Measurements from ENCODE around the gene TMEM61. TPM values are rescaled to one million over a fixed set of nuclear protein-coding genes. Genes with fewer than 3 reads are reported as not detected.
"Not testable (repeated sequence)": the region's sequence is repeated elsewhere in the genome, so short reads cannot be mapped to it uniquely, and the experiment has no call there.

Gene TMEM61
- total RNA-seq (2014; rRNA removed; shearing (Covaris generic)), result not detected in 2 replicates

DNA sequence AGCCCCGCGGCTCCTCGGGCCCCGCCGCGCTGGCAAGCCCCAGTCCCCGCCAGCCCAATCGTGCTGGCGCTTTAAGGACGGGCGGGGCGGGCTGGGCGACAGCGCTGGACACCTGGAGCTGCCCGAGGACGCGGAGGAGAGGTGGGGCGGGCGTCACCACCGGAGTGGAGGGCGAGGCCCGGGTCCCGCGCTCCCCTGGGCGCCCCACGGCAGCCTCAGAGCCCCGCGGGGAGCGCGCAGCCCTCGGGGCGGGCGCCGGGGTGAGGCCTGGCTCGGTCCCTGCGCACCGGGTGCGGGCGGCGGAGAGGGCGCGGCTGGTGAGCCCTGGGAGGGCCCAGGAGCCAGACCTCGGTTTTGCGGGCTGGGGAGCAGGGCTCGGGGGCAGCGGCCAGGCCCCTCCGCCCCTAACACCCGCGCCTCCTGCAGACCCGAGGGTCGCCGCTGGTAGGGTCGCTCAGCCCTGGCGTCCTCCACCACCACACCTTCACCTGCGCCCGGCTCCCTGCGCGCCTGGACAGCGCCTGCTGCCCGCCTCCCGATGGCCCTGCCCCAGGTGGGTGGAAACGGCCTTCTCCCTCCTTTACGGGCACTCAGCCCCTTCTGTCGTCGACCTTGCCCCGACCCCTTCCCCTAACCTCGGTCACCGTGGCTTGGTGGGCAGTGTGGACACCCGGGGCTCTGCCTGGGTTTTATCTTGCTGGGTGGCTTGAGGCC is at the start of gene TMEM61:
TMEM61 (plus strand) TSS at position 101 of the 714 bp plus-strand sequence; CDS start at position 539, 438 bp downstream.
- no peak for DNase-seq
- no peak within 1 kb of the TSS for H3K4me3 ChIP-seq
- no peaks in the 10 kb centered on the region for H3K27me3 ChIP-seq
- no peaks in the 10 kb centered on the region for H3K36me3 ChIP-seq
- peaks cover 17% of the 10 kb centered on the region for H3K4me1 ChIP-seq
- H3K27ac ChIP-seq, result peak within 1 kb of the TSS; percentile 26; the same call in 1 of the 2 replicates
- H3K9me3 ChIP-seq (replicated peaks), result no peaks in the 10 kb centered on the region

DNA sequence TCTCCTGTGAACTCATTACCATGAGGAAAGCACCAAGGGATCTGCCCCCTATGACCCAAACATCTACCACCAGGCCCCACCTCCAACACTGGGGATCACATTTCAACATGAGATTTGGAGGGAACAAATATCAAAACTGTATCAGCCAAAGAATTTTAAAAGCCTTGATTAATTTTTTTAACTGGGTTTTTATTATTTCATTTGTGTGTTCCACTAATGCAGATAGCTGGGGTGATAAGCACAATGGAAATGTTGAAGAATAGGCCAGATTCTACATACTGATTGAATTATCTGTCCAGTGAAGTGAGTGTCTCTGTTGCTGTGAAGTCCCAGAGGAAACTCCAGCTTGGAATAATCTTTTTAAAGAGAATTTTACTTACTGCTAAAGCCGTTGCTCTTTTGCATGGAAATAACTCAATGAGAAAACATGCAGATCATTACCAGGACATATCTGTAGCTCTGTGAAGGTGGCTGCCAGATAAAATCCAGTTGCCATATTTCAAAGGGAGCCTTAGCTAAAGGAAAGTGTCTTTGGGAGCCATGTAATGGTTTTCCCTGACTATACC is 49.1 kb upstream of the TMEM61 start:
- H3K27me3 ChIP-seq, result no peaks in the 10 kb centered on the region
- H3K9me3 ChIP-seq (replicated peaks), result no peaks in the 10 kb centered on the region
- H3K36me3 ChIP-seq, result no peaks in the 10 kb centered on the region
- no peak for DNase-seq
- H3K4me1 ChIP-seq, result peaks cover 7% of the 10 kb centered on the region; the same call in 1 of the 2 replicates
- H3K4me3 ChIP-seq, result no peak overlapping the region
- H3K27ac ChIP-seq, result no peak overlapping the region

DNA sequence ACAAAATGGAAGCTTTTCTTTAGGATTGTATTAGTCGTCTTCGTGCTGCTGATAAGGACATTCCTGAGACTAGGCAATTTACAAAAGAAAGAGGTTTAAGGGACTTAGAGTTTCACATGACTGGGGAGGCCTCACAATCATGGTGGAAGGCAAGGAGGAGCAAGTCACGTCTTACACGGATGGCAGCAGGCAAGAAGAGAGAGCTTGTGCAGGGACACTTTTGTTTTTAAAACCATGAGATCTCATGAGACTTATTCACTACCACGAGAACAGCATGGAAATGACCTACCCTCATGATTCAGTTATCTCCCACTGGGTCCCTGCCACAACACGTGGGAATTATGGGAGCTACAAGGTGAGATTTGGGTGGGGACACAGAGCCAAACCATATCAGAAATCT is 46.3 kb upstream of the TMEM61 start:
- not testable (repeated sequence) for DNase-seq; H3K9me3 ChIP-seq (replicated peaks); H3K4me1 ChIP-seq; H3K4me3 ChIP-seq; H3K27ac ChIP-seq; H3K36me3 ChIP-seq; H3K27me3 ChIP-seq

DNA sequence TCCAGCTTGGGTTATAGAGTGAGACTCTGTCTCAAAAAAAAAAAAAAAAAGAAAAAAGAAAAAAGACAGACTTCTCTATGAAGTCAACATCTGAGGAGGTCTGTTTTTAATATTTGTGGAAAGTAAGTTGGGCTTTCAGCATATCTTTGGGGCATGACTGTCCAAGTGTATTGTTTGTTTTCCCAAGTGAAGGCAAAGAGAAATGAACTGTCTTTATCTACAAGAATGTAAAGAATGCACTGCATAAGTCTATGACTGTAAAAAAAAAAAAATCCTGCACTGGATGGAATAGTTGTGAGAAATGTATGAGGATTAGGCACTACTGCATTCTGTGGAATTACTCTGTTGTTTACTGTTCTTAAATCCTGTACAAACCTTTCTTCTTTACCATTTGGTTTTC is 45.6 kb upstream of the TMEM61 start:
- H3K4me3 ChIP-seq, result no peak overlapping the region
- DNase-seq, result no peak
- 0 out of 2 replicates have a peak, but pooled peaks cover 3% of the 10 kb centered on the region for H3K27me3 ChIP-seq
- no peaks in the 10 kb centered on the region for H3K36me3 ChIP-seq
- no peaks in the 10 kb centered on the region for H3K9me3 ChIP-seq (replicated peaks)
- H3K4me1 ChIP-seq, result no peaks in the 10 kb centered on the region; the same call in 1 of the 2 replicates
- no peak overlapping the region for H3K27ac ChIP-seq

DNA sequence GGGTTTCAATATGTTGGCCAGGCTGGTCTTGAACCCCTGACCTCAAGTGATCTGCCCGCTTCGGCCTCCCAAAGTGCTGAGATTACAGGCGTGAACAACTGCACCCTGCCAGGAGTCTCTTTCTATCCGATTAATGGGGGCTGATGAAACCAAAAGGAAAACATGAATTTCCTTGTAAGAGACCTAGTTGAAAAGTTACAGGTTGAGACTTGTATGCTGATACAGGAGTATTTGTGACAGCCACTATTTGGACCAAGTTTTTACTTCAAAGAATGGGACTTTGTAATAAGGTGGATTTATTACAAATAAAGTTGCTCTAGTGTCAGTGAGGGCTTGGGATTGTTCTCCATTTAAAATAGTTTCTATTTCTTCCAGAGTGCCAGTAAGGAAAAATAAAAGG is 43.6 kb upstream of the TMEM61 start:
- Histone ChIP-seq H3K4me1 (0 out of 2 replicates have a peak, but pooled peaks cover 3% of the 10 kb centered on the region), H3K36me3 (no peaks in the 10 kb centered on the region), H3K4me3 (no peak overlapping the region), H3K27me3 (0 out of 2 replicates have a peak, but pooled peaks cover 3% of the 10 kb centered on the region), H3K27ac (no peak overlapping the region), H3K9me3 (replicated peaks) (no peaks in the 10 kb centered on the region)
- DNase-seq, result no peak

DNA sequence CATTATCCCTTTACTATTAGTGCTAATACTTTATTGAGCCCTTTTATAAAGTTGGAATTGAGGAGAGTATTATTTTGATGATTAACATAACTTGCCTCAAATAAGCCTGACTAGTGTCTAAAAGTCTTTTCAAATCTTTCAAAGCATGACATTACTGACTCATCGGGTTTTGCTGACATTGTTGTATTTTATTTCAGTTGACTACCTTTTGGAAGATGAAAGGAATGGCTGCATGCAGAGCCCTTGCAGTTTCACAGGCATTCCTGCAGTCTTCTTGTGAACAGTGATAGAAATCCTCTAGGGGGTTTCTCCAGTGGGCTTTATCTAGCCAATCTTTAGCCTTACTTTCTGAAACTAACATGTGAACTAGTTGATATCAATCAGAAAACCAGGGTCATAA is 43.0 kb upstream of the TMEM61 start:
- Histone ChIP-seq H3K36me3 (no peaks in the 10 kb centered on the region), H3K27me3 (0 out of 2 replicates have a peak, but pooled peaks cover 3% of the 10 kb centered on the region), H3K9me3 (replicated peaks) (no peaks in the 10 kb centered on the region), H3K4me3 (no peak overlapping the region), H3K4me1 (0 out of 2 replicates have a peak, but pooled peaks cover 3% of the 10 kb centered on the region), H3K27ac (no peak overlapping the region)
- DNase-seq, result no peak

DNA sequence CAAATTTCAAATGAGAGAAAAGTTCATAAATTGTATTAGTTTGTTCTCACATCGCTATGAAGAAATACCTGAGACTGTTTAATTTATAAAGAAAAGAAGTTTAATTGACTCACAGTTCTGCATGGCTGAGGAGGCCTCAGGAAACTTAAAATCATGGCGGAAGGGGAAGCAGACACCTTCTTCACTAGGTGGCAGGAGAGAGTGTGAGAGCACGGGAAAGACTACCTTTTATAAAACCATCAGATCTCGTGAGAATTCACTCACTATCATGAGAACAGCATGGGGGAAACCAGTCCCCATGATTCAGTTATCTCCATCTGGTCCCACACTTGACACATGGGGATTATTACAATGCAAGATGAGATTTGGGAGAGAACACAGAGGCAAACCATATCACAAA is 41.5 kb upstream of the TMEM61 start:
- not testable (repeated sequence) for H3K4me1 ChIP-seq; H3K9me3 ChIP-seq (replicated peaks); H3K27ac ChIP-seq; H3K36me3 ChIP-seq; H3K27me3 ChIP-seq; DNase-seq; H3K4me3 ChIP-seq

DNA sequence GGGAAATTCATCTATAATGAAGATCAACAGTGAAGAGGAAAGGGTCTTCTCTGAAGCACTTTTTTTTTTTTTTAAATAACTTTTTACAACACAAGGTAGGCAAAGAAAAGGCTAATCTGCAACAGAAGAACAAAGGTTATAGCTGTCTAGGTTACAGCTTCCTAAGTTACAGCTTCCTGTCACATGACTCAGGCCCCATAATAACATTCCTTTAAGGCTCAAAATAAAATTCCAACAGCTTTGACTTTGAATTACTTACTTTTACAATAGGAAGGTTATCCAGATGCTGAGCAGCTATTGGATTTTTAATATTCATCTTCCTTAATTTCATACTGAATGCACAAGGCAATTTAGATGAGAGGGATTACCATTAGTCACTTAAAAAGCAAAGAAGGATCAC is 40.4 kb upstream of the TMEM61 start:
- H3K36me3 ChIP-seq, result no peaks in the 10 kb centered on the region
- no peak overlapping the region for H3K4me3 ChIP-seq
- no peaks in the 10 kb centered on the region for H3K9me3 ChIP-seq (replicated peaks)
- H3K27me3 ChIP-seq, result 0 out of 2 replicates have a peak, but pooled peaks cover 3% of the 10 kb centered on the region
- 0 out of 2 replicates have a peak, but pooled peaks cover 3% of the 10 kb centered on the region for H3K4me1 ChIP-seq
- H3K27ac ChIP-seq, result no peak overlapping the region
- no peak for DNase-seq

DNA sequence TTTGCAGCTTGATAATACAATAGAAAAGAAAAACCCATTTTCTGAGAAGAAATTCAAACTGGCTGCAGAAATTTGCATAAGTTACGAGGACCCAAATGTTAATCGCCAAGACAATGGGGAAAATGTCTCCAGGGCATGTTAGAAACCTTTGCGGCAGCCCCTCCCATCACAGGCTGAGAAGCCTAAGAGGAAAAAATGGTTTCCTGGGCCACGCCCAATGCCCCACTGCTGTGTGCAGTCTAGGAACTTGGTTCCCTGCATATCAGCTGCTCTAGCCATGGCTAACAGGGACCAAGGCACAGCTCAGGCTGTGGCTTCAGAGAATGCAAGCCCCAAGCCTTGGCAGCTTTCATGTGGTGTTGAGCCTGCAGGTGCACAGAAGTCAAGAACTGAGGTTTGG is 37.5 kb upstream of the TMEM61 start:
- Histone ChIP-seq H3K36me3 (no peaks in the 10 kb centered on the region), H3K4me3 (no peak overlapping the region), H3K27ac (no peak overlapping the region), H3K9me3 (replicated peaks) (no peaks in the 10 kb centered on the region), H3K27me3 (no peaks in the 10 kb centered on the region), H3K4me1 (0 out of 2 replicates have a peak, but pooled peaks cover 3% of the 10 kb centered on the region)
- DNase-seq, result no peak

DNA sequence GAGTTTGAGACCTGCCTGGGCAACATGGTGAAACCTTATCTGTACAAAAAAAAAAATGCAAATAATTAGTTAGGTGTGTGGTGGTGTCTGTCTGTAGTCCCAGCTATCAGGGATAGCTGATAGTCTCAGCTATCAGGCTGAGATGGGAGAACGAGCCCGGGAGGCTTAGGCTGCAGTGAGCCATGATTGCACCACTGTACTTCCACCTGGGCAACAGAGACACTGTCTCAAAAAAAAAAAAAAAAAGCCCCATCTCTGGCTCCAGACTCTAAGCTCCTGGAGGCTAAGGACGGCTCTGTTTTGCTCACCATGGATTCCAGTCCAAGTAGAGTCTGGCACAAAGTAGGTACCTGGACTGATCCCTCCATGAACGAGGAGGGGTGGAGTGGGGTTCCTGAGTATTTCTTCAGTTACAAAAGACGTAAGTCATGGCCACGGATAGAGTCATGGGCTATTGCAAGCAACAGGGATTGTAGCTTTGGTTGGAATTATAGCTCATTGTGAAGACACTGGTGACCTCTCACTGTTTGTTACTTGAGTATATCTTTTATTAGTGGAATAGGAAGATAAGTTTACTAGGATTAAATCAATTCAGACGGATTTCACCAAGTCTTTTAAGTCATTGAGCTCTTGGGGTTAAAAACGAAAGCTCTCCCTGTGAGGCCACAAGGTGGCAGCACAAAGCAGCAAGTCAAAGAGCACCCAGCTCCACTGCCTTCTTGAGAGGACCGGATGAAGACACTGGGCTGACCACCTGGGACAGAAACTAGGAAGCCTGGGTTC is 35.6 kb upstream of the TMEM61 start:
- Histone ChIP-seq H3K4me1 (peaks cover 13% of the 10 kb centered on the region), H3K27me3 (no peaks in the 10 kb centered on the region), H3K4me3 (no peak overlapping the region), H3K27ac (no peak overlapping the region), H3K36me3 (no peaks in the 10 kb centered on the region), H3K9me3 (replicated peaks) (no peaks in the 10 kb centered on the region)
- DNase-seq, result peak; percentile 71 to 89

DNA sequence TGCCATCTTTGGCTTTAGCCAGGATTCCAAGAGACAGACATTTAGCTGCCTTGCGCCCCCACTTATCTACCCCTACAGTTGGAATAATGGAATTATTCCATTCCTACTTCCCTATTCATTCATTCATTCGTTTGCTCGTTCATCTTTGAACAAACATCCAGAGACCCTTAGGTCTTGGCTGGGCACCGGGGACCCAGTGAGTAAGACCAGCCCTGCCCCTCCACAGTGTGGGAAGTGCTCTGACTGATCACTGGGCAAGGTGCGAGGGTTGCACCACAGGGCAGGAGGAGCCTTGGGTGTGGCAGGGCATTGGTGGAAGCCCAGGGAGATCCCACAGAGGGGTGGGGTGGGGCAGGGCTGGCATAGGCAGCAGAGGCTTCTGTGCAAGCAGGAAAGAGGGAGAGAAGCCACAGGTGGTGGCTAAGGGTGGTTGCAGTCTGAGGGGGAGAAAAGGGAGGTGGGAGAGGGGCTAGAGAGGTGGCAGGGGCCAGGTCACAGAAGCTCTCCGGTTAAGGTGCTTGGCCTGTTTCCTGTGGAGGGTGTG is 35.0 kb upstream of the TMEM61 start:
- no peaks in the 10 kb centered on the region for H3K27me3 ChIP-seq
- no peaks in the 10 kb centered on the region for H3K9me3 ChIP-seq (replicated peaks)
- H3K36me3 ChIP-seq, result no peaks in the 10 kb centered on the region
- DNase-seq, result no peak
- H3K27ac ChIP-seq, result no peak overlapping the region
- H3K4me3 ChIP-seq, result no peak overlapping the region
- peaks cover 16% of the 10 kb centered on the region for H3K4me1 ChIP-seq

DNA sequence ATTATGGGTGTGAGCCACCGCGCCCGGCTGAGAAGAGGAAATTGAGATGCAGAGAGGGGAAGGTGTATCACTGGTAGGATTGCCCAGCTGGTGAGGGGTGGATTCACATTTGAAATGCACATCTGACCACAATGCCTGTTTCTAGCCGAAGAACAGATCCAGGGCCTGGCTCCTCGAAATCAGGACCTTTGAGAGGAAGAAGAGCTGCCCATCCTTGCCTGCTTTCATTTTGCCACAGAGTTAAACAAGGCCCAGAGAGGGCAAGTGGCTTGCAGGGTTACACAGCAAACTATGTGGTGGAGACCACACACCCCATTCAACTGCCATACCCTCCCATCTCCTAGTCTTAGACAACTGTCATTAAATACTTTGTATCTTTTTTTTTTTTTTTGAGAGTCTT is 32.9 kb upstream of the TMEM61 start:
- Histone ChIP-seq H3K27me3 (no peaks in the 10 kb centered on the region), H3K4me1 (peaks cover 21% of the 10 kb centered on the region), H3K4me3 (no peak overlapping the region), H3K36me3 (no peaks in the 10 kb centered on the region), H3K27ac (no peak overlapping the region), H3K9me3 (replicated peaks) (no peaks in the 10 kb centered on the region)
- DNase-seq, result no peak

DNA sequence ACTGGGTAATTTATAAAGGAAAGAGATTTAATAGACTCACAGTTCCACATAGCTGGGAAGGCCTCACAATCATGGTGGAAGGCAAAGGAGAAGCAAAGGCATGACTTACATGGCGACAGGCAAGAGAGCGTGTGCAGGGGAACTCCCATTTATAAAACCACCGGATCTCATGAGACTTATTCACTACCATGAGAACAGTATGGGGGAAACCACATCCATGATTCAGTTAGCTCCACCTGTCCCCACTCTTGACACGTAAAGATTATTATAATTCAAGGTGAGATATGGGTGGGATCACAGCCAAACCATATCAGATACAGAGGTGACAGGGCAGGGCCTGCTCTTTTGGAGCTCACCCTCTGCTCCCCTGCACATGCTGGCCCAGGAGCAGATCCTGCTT is 31.4 kb upstream of the TMEM61 start:
- no peaks in the 10 kb centered on the region for H3K27me3 ChIP-seq
- no peak overlapping the region for H3K4me3 ChIP-seq
- H3K4me1 ChIP-seq, result peaks cover 21% of the 10 kb centered on the region
- no peaks in the 10 kb centered on the region for H3K36me3 ChIP-seq
- H3K27ac ChIP-seq, result peak overlapping the region; percentile 31
- H3K9me3 ChIP-seq (replicated peaks), result no peaks in the 10 kb centered on the region
- DNase-seq, result peak in 1 of 2 experiments; percentile 31

DNA sequence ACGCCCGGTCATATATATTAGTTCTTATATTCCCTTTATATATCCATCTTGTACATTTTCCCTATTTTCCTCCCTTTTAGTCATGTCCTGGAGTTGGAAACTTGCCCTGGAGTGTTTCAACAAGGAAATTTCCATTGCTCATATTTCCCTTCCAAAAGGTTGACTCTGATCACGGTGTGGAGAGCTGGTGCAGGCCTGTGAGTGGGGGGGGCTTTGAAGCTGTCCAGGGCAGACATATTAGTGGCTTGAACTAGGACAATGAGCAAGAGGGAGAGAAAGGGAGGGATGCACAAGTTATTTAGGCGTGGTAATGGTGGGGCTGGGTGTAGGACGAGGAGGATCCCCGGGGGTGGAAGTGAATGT is 30.4 kb upstream of the TMEM61 start:
- H3K4me1 ChIP-seq, result peaks cover 21% of the 10 kb centered on the region
- H3K27ac ChIP-seq, result peak overlapping the region; percentile 72
- peak overlapping the region; percentile 51 for H3K4me3 ChIP-seq
- no peak for DNase-seq
- no peaks in the 10 kb centered on the region for H3K27me3 ChIP-seq
- H3K9me3 ChIP-seq (replicated peaks), result no peaks in the 10 kb centered on the region
- H3K36me3 ChIP-seq, result no peaks in the 10 kb centered on the region

All from SJCRH30 (cell line).